GM12891 (cell line): ENCODE results near the gene RPS6KA2.

Experiments used
- PAX5 ChIP-seq: IDR thresholded peaks from 2 replicates; pipeline ENCODE4 v1.6.1; 2011; ENCODE audit warnings: low read length, moderate library complexity, mild to moderate bottlenecking; ENCODE audit not compliant: insufficient read depth, severe bottlenecking
- POLR2A ChIP-seq: IDR thresholded peaks from 2 replicates; pipeline ENCODE4 v1.6.1; 2011; ENCODE audit warnings: low read depth, low read length, control low read depth
- POLR2AphosphoS5 ChIP-seq: IDR thresholded peaks from 2 replicates; pipeline ENCODE4 v1.6.1; 2011; ENCODE audit warnings: low read depth, low read length, control low read depth
- POU2F2 ChIP-seq: IDR thresholded peaks from 2 replicates; pipeline ENCODE4 v1.6.1; 2011; ENCODE audit warnings: low read depth, mild to moderate bottlenecking, control low read depth, low read length, moderate library complexity
- SPI1 ChIP-seq: IDR thresholded peaks from 2 replicates; pipeline ENCODE4 v1.6.1; 2011; ENCODE audit warnings: low read depth, low read length, control low read depth
- TAF1 ChIP-seq: IDR thresholded peaks from 2 replicates; pipeline ENCODE4 v1.6.1; 2011; ENCODE audit warnings: low read depth, low read length, control low read depth

GRCh38 chr6:166675736-166676135 lies 48.7 kb upstream of the RPS6KA2 start:
- TF ChIP-seq TAF1 (no peak), POLR2A (no peak), POLR2AphosphoS5 (no peak), POU2F2 (no peak), PAX5 (no peak), SPI1 (no peak)
